Panc1 (cell line): Measurements from ENCODE around the gene TLDC2. TPM values are rescaled to one million over a fixed set of nuclear protein-coding genes. Genes with fewer than 3 reads are reported as not detected.

Experiments
- ATAC-seq: fragments of 200-7000 bp; cut with Tn5 transposase; 2 replicates; pipeline ENCODE4 v1.9.1; 2020; ENCODE audit warnings: mild to moderate bottlenecking, moderate library complexity
- BruUV-seq: library from RNA; stranded (reverse); fragments of 400-500 nt; replicated peaks from 2 replicates; lab custom pipeline; 2021; lab: Mats Ljungman, UMichigan
- CTCF ChIA-PET: fragments of 300-600 bp; sonication (Branson Sonifier 250); formaldehyde crosslinking; loops from one replicate; lab custom pipeline; 2022; ENCODE audit warnings: antibody characterized with exemption; lab: Charles Lee
- POLR2A ChIA-PET: fragments of 300-600 bp; sonication (Branson Sonifier 250); formaldehyde crosslinking; loops from one replicate; lab custom pipeline; 2022; ENCODE audit warnings: antibody characterized with exemption; lab: Charles Lee
- DNase-seq: peaks from one replicate; pipeline ENCODE4 v3.0.0-alpha.2; 2010; ENCODE audit warnings: low read depth, low spot score
- H3K27ac ChIP-seq: 2 replicates; pipeline ENCODE4 v1.5.1; 2011; ENCODE audit warnings: mild to moderate bottlenecking, low read length, inconsistent platforms
- H3K27me3 ChIP-seq: fragments of 200-500 bp; sonication (Bioruptor generic); 2 replicates; pipeline ENCODE4 v1.6.0; 2014; ENCODE audit warnings: low read length, inconsistent platforms; ENCODE audit not compliant: control insufficient read depth, insufficient read depth
- H3K36me3 ChIP-seq: fragments of 200-500 bp; sonication (Bioruptor generic); 2 replicates; pipeline ENCODE4 v1.5.1; 2014; ENCODE audit warnings: inconsistent platforms, mild to moderate bottlenecking, low read length, moderate library complexity; ENCODE audit not compliant: control insufficient read depth, insufficient read depth
- H3K4me1 ChIP-seq: 2 replicates; pipeline ENCODE4 v1.5.1; 2011; ENCODE audit warnings: inconsistent platforms, mild to moderate bottlenecking, low read length, moderate library complexity; ENCODE audit not compliant: control insufficient read depth, insufficient read depth
- H3K4me3 ChIP-seq, 2 experiments: 2 replicates each; pipeline ENCODE4 v1.5.1; 2011 to 2012; ENCODE audit warnings: low read depth in 2 of 2, low read length in 2 of 2, mild to moderate bottlenecking in 2 of 2, inconsistent platforms in 1 of 2, moderate library complexity in 1 of 2
- H3K9me3 ChIP-seq: fragments of 200-500 bp; sonication (Bioruptor generic); 2 replicates; pipeline ENCODE4 v1.5.1; 2014; ENCODE audit warnings: low read depth, mild to moderate bottlenecking, inconsistent platforms, low read length, moderate library complexity; ENCODE audit not compliant: control insufficient read depth, insufficient read depth
- CTCF ChIP-seq: fragments of 450-650 bp; IDR thresholded peaks from 2 replicates; pipeline ENCODE4 v1.5.1; 2017; ENCODE audit warnings: mild to moderate bottlenecking
- POLR2AphosphoS5 ChIP-seq: IDR thresholded peaks from 2 replicates; pipeline ENCODE4 v1.6.1; 2012; ENCODE audit warnings: mild to moderate bottlenecking, low read depth, low read length, moderate library complexity
- SIN3A ChIP-seq: IDR thresholded peaks from 2 replicates; pipeline ENCODE4 v1.6.1; 2012; ENCODE audit warnings: low read depth, mild to moderate bottlenecking, low read length, moderate library complexity, borderline replicate concordance; ENCODE audit not compliant: insufficient read depth
- TCF7L2 ChIP-seq: IDR thresholded peaks from 2 replicates; pipeline ENCODE4 v1.6.1; 2011; ENCODE audit warnings: mild to moderate bottlenecking, low read depth, low read length, inconsistent platforms
- in situ Hi-C: cut with HindIII; loops from 2 replicates; pipeline ENCODE4 v1.10.0; 2016; ENCODE audit warnings: low sequenced_read_pairs, low pct_unique_long_range_greater_than_20kb
- intact Hi-C: fragments of 100-400 bp; cut with micrococcal nuclease; formaldehyde crosslinking; loops from one replicate; pipeline ENCODE4 v1.10.0; 2022; ENCODE audit not compliant: unreplicated experiment
- total RNA-seq: library from RNA; stranded (reverse); gene quantifications from one replicate; pipeline ENCODE4 v1.2.1, GENCODE V29; 2021; ENCODE audit not compliant: unreplicated experiment
- TF ChIP-seq, protein P1 (sequence below), 2 experiments: IDR thresholded peaks; 2 replicates each; pipeline ENCODE4 v1.6.1; 2011 to 2012; ENCODE audit warnings: low read depth in 2 of 2, control low read depth in 1 of 2, low read length in 1 of 2, mild to moderate bottlenecking in 1 of 2, moderate library complexity in 1 of 2; ENCODE audit not compliant: insufficient read depth in 1 of 2

Gene TLDC2
- total RNA-seq, 1 experiment from 2014 or later, result not detected

DNA sequence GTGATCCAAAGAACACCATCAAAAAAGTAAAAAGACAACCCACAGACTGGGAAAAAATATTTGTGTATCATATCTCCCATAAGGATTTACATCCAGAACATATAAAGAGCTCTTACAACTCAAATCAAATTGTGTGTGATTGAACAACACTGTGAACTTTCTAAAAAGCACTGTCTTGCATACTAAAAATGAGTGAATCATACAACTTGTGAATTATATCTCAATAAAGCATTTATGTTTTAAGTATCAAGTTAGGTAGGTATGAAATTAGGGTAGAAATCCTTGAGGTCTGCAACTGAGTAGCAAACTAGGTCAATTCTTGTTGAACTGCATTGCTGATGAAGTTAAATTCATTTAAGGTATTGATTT lies 61.4 kb downstream of the TLDC2 start:
- ATAC-seq (no peak), DNase-seq (no peak)
- intact Hi-C loops (no loop called here), in situ Hi-C loops (no loop called here)
- ChIA-PET POLR2A (interaction anchor here (0.6 to 0.7 kb wide), 2 partner anchors 73 to 90 kb away, joined by 3 to 7 read pairs; no protein-coding TSS in a partner anchor), CTCF (no interaction called here)
- TF ChIP-seq, protein P1, sequence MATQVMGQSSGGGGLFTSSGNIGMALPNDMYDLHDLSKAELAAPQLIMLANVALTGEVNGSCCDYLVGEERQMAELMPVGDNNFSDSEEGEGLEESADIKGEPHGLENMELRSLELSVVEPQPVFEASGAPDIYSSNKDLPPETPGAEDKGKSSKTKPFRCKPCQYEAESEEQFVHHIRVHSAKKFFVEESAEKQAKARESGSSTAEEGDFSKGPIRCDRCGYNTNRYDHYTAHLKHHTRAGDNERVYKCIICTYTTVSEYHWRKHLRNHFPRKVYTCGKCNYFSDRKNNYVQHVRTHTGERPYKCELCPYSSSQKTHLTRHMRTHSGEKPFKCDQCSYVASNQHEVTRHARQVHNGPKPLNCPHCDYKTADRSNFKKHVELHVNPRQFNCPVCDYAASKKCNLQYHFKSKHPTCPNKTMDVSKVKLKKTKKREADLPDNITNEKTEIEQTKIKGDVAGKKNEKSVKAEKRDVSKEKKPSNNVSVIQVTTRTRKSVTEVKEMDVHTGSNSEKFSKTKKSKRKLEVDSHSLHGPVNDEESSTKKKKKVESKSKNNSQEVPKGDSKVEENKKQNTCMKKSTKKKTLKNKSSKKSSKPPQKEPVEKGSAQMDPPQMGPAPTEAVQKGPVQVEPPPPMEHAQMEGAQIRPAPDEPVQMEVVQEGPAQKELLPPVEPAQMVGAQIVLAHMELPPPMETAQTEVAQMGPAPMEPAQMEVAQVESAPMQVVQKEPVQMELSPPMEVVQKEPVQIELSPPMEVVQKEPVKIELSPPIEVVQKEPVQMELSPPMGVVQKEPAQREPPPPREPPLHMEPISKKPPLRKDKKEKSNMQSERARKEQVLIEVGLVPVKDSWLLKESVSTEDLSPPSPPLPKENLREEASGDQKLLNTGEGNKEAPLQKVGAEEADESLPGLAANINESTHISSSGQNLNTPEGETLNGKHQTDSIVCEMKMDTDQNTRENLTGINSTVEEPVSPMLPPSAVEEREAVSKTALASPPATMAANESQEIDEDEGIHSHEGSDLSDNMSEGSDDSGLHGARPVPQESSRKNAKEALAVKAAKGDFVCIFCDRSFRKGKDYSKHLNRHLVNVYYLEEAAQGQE (IDR thresholded peaks at IDR 0.05; ENCODE audit: insufficient read depth in 1 of 2, low read depth in 2 of 2, low read length in 1 of 2), result no peak
- TF ChIP-seq TCF7L2, result no peak
- TF ChIP-seq SIN3A, result no peak
- TF ChIP-seq CTCF, result no peak
- BruUV-seq, result no TSS peak
- no peaks in the 10 kb centered on the region for H3K9me3 ChIP-seq
- no peak overlapping the region for H3K27ac ChIP-seq
- no peaks in the 10 kb centered on the region for H3K27me3 ChIP-seq
- no peak overlapping the region for H3K4me3 ChIP-seq
- H3K4me1 ChIP-seq, result no peaks in the 10 kb centered on the region
- H3K36me3 ChIP-seq, result no peaks in the 10 kb centered on the region

GRCh38 chr20:36941401-36941835 lies 65.5 kb downstream of the TLDC2 start:
- TF ChIP-seq SIN3A (no peak), POLR2AphosphoS5 (no peak), CTCF (no peak), TCF7L2 (no peak)
- TF ChIP-seq, protein P1 (IDR thresholded peaks at IDR 0.05; ENCODE audit: insufficient read depth in 1 of 2, low read depth in 2 of 2, low read length in 1 of 2), result no peak
- H3K36me3 ChIP-seq, result no peaks in the 10 kb centered on the region
- ChIA-PET POLR2A (no interaction called here), CTCF (no interaction called here)
- intact Hi-C loops (no loop called here), in situ Hi-C loops (no loop called here)
- no peaks in the 10 kb centered on the region for H3K4me1 ChIP-seq
- no peak overlapping the region for H3K4me3 ChIP-seq
- H3K27me3 ChIP-seq, result no peaks in the 10 kb centered on the region
- no TSS peak for BruUV-seq
- ATAC-seq (no peak), DNase-seq (no peak)
- no peaks in the 10 kb centered on the region for H3K9me3 ChIP-seq
- no peak overlapping the region for H3K27ac ChIP-seq

Other genes starting within 250 kb of the TLDC2 start
- 0.13 TPM for gene SLA2, start 229.9 kb upstream of the TLDC2 start, total RNA-seq
- gene NDRG3, start 130.0 kb upstream of the TLDC2 start, total RNA-seq, result 36.0 TPM
- gene DSN1, start 102.4 kb upstream of the TLDC2 start, total RNA-seq, result 27.2 TPM
- 16.8 TPM for gene SAMHD1, start 75.6 kb downstream of the TLDC2 start, total RNA-seq
- 14.0 TPM for gene RBL1, start 219.9 kb downstream of the TLDC2 start, total RNA-seq